Measurements from ENCODE around the gene APOL3.
"Not testable (repeated sequence)": the region's sequence is repeated elsewhere in the genome, so short reads cannot be mapped to it uniquely, and the experiment has no call there.

Gene APOL3

GRCh38 chr22:36175892-36176291, 15.3 kb upstream of the APOL3 start:
- Histone ChIP-seq H3K9me3 (ENCODE audit: control insufficient read depth in 1 of 2, low read length in 2 of 2) (no peaks in the 10 kb centered on the region), H3K4me3 (ENCODE audit: low read depth in 1 of 2, low read length in 2 of 2) (no peak overlapping the region), H3K27me3 (ENCODE audit: low read depth, low read length) (no peaks in the 10 kb centered on the region)

DNA sequence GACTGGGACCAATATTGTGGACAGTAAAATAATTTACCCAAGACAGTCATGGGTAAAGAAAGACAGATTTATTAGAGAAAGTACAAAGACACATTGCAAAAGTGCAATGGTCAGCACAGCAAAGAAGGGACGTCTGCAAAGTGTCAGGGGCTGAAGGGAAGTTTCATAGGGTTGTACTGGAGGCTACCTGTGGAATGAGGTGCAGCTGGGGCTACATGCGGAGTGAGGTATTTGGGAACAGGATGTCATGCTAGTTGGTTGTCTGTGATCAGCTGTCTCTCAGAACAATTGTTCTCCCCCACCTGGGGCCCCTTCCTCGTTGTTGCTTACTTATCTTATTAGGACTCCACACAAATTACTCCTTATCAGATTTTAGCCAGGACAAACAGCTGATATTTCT, 11.4 kb upstream of the APOL3 start:
- no peaks in the 10 kb centered on the region for H3K27me3 ChIP-seq (ENCODE audit: low read depth, low read length)
- H3K4me3 ChIP-seq (ENCODE audit: low read depth in 1 of 2, low read length in 2 of 2), result no peak overlapping the region
- H3K27ac ChIP-seq (ENCODE audit: low read length), result no peak overlapping the region
- H3K9me3 ChIP-seq (ENCODE audit: control insufficient read depth in 1 of 2, low read length in 2 of 2), result no peaks in the 10 kb centered on the region
- no peaks in the 10 kb centered on the region for H3K36me3 ChIP-seq (ENCODE audit: control insufficient read depth in 1 of 2, insufficient read depth in 2 of 2, low read length in 2 of 2)
- no peaks in the 10 kb centered on the region for H3K4me1 ChIP-seq (ENCODE audit: control insufficient read depth in 1 of 2, insufficient read depth in 2 of 2, low read length in 2 of 2)

More at GRCh38 chr22:36175892-36176291, 15.3 kb upstream of the APOL3 start:
- Histone ChIP-seq H3K27ac (ENCODE audit: low read length) (no peak overlapping the region), H3K4me1 (ENCODE audit: control insufficient read depth in 1 of 2, insufficient read depth in 2 of 2, low read length in 2 of 2) (no peaks in the 10 kb centered on the region), H3K36me3 (ENCODE audit: control insufficient read depth in 1 of 2, insufficient read depth in 2 of 2, low read length in 2 of 2) (no peaks in the 10 kb centered on the region)

DNA sequence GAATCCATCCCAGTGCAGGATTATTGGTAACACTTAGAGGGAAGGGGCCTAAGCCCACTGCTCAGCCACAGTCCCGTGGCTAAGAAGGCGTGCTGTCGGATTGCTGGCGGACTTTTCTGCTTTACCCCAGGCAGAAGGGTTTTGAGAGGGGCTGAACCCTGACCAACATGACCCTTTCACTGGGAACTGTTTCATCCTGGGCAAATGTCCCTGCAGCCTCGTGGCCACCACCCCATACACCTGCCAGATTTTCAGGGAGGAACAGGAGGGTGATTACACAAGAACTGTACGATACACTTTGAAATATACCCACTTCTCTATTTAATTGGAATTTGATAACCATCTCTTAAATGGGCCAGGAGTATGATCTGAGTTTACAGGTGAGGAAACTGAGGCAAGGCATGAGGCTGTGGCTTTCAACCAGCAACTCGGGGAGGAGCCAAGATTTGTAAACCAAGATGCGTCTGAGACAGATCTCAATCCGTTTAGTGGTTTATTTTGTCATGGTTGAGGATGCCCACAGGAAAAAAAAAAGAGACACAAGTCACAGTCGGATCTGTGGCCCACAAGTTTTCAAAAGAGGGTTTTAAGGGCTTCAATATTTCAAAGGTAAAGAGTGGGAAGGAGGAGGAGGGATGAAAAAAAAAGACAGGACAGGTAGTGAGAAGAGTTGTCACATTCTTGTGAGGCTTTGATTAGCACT, 6.1 kb upstream of the APOL3 start:
- no peaks in the 10 kb centered on the region for H3K9me3 ChIP-seq (ENCODE audit: control insufficient read depth in 1 of 2, low read length in 2 of 2)

DNA sequence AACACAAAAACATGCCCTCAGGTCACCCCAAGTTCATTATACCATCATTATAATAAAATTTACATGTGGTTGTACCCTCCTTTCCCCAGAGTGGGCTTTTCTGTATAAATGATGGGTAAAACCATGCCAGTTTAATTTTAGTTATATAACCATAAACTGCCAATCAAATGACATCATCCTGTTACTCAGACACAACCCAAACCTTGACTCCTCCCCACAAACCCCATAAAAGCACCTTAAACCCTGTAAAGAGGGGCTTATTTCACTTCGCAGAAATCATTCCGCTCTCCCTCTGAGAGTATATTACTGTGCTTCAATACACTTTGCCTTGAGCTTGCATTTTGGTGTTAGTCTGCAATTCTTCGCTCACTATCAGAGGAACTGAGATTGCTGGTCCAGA, 5.5 kb upstream of the APOL3 start:
- Histone ChIP-seq H3K9me3 (ENCODE audit: control insufficient read depth in 1 of 2, low read length in 2 of 2) (no peaks in the 10 kb centered on the region), H3K36me3 (ENCODE audit: control insufficient read depth in 1 of 2, insufficient read depth in 2 of 2, low read length in 2 of 2) (no peaks in the 10 kb centered on the region), H3K4me3 (ENCODE audit: low read depth in 1 of 2, low read length in 2 of 2) (no peak overlapping the region), H3K4me1 (ENCODE audit: control insufficient read depth in 1 of 2, insufficient read depth in 2 of 2, low read length in 2 of 2) (peaks cover 0 to 3% of the 10 kb centered on the region in 2 donors), H3K27ac (ENCODE audit: low read length) (no peak overlapping the region), H3K27me3 (ENCODE audit: low read depth, low read length) (no peaks in the 10 kb centered on the region)

More for the DNA sequence above, 6.1 kb upstream of the APOL3 start:
- no peak overlapping the region for H3K4me3 ChIP-seq (ENCODE audit: low read depth in 1 of 2, low read length in 2 of 2)
- H3K27ac ChIP-seq (ENCODE audit: low read length), result no peak overlapping the region
- H3K4me1 ChIP-seq (ENCODE audit: control insufficient read depth in 1 of 2, insufficient read depth in 2 of 2, low read length in 2 of 2), result no peaks in the 10 kb centered on the region
- no peaks in the 10 kb centered on the region for H3K36me3 ChIP-seq (ENCODE audit: control insufficient read depth in 1 of 2, insufficient read depth in 2 of 2, low read length in 2 of 2)
- H3K27me3 ChIP-seq (ENCODE audit: low read depth, low read length), result no peaks in the 10 kb centered on the region

DNA sequence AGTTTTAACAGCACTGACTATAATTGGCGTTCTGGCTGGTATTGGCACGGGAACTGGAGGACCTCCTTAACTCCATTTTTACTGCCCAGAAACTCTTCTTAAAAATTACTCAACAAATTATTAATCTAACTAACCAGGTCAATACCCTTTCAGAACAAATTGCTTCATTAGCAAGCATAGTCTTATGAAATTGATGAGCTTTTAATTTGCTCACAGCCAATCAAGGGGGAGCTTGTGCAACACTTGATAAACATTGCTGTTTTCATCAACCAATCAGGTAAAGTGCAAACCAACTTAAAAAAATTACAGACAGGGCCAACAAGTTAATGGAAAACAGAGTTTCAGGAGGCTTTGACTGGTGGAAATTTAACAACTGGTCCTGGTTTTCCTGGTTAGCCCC, 4.6 kb upstream of the APOL3 start:
- Histone ChIP-seq H3K36me3 (ENCODE audit: control insufficient read depth in 1 of 2, insufficient read depth in 2 of 2, low read length in 2 of 2) (no peaks in the 10 kb centered on the region), H3K27ac (ENCODE audit: low read length) (no peak overlapping the region), H3K4me1 (ENCODE audit: control insufficient read depth in 1 of 2, insufficient read depth in 2 of 2, low read length in 2 of 2) (peaks cover 0 to 6% of the 10 kb centered on the region in 2 donors), H3K4me3 (ENCODE audit: low read depth in 1 of 2, low read length in 2 of 2) (no peak overlapping the region), H3K9me3 (ENCODE audit: control insufficient read depth in 1 of 2, low read length in 2 of 2) (no peaks in the 10 kb centered on the region), H3K27me3 (ENCODE audit: low read depth, low read length) (no peaks in the 10 kb centered on the region)

GRCh38 chr22:36164621-36165020, 4.1 kb upstream of the APOL3 start:
- Histone ChIP-seq H3K4me3 (ENCODE audit: low read depth in 1 of 2, low read length in 2 of 2) (no peak overlapping the region), H3K9me3 (ENCODE audit: control insufficient read depth in 1 of 2, low read length in 2 of 2) (no peaks in the 10 kb centered on the region), H3K27ac (ENCODE audit: low read length) (no peak overlapping the region), H3K36me3 (ENCODE audit: control insufficient read depth in 1 of 2, insufficient read depth in 2 of 2, low read length in 2 of 2) (no peaks in the 10 kb centered on the region), H3K4me1 (ENCODE audit: control insufficient read depth in 1 of 2, insufficient read depth in 2 of 2, low read length in 2 of 2) (peaks cover under 1 to 7% of the 10 kb centered on the region in 2 donors), H3K27me3 (ENCODE audit: low read depth, low read length) (no peaks in the 10 kb centered on the region)

DNA sequence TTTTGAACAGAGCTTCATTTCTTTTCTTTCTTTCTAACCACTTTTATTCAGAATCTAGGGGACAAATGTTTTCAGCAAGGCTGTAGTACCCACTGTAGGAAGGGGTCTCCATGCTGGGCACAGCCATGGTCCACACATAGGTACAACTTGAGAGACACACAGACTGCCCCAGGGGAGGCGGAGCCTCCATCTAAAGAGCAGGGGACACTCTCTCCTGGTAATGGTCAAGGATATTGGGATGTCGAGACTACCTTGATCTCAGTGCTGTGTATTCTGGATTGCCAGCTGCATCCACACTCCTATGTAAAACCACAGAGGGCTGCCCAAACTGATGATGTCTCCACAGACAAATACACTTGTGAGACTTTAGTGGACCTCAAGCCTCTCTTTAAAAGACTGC, 2.9 kb upstream of the APOL3 start:
- no peaks in the 10 kb centered on the region for H3K27me3 ChIP-seq (ENCODE audit: low read depth, low read length)
- H3K4me1 ChIP-seq (ENCODE audit: control insufficient read depth in 1 of 2, insufficient read depth in 2 of 2, low read length in 2 of 2), result peaks cover 10 to 16% of the 10 kb centered on the region in 2 donors
- H3K27ac ChIP-seq (ENCODE audit: low read length), result no peak overlapping the region
- no peaks in the 10 kb centered on the region for H3K36me3 ChIP-seq (ENCODE audit: control insufficient read depth in 1 of 2, insufficient read depth in 2 of 2, low read length in 2 of 2)
- H3K4me3 ChIP-seq (ENCODE audit: low read depth in 1 of 2, low read length in 2 of 2), result no peak overlapping the region
- no peaks in the 10 kb centered on the region for H3K9me3 ChIP-seq (ENCODE audit: control insufficient read depth in 1 of 2, low read length in 2 of 2)

GRCh38 chr22:36162127-36163034, 1.8 kb upstream of the APOL3 start:
- Histone ChIP-seq H3K4me1 (ENCODE audit: control insufficient read depth in 1 of 2, insufficient read depth in 2 of 2, low read length in 2 of 2) (peaks cover 10 to 16% of the 10 kb centered on the region in 2 donors), H3K4me3 (ENCODE audit: low read depth in 1 of 2, low read length in 2 of 2) (no peak overlapping the region), H3K27ac (ENCODE audit: low read length) (peak overlapping the region; percentile 18), H3K36me3 (ENCODE audit: control insufficient read depth in 1 of 2, insufficient read depth in 2 of 2, low read length in 2 of 2) (no peaks in the 10 kb centered on the region), H3K27me3 (ENCODE audit: low read depth, low read length) (no peaks in the 10 kb centered on the region), H3K9me3 (ENCODE audit: control insufficient read depth in 1 of 2, low read length in 2 of 2) (no peaks in the 10 kb centered on the region)

GRCh38 chr22:36161793-36162126, 1.2 kb upstream of the APOL3 start:
- not testable (repeated sequence) for H3K9me3 ChIP-seq (ENCODE audit: control insufficient read depth in 1 of 2, low read length in 2 of 2); H3K4me3 ChIP-seq (ENCODE audit: low read depth in 1 of 2, low read length in 2 of 2); H3K27me3 ChIP-seq (ENCODE audit: low read depth, low read length); H3K36me3 ChIP-seq (ENCODE audit: control insufficient read depth in 1 of 2, insufficient read depth in 2 of 2, low read length in 2 of 2); H3K27ac ChIP-seq (ENCODE audit: low read length)
- H3K4me1 ChIP-seq (ENCODE audit: control insufficient read depth in 1 of 2, insufficient read depth in 2 of 2, low read length in 2 of 2), result peaks cover 10 to 16% of the 10 kb centered on the region in 2 donors

DNA sequence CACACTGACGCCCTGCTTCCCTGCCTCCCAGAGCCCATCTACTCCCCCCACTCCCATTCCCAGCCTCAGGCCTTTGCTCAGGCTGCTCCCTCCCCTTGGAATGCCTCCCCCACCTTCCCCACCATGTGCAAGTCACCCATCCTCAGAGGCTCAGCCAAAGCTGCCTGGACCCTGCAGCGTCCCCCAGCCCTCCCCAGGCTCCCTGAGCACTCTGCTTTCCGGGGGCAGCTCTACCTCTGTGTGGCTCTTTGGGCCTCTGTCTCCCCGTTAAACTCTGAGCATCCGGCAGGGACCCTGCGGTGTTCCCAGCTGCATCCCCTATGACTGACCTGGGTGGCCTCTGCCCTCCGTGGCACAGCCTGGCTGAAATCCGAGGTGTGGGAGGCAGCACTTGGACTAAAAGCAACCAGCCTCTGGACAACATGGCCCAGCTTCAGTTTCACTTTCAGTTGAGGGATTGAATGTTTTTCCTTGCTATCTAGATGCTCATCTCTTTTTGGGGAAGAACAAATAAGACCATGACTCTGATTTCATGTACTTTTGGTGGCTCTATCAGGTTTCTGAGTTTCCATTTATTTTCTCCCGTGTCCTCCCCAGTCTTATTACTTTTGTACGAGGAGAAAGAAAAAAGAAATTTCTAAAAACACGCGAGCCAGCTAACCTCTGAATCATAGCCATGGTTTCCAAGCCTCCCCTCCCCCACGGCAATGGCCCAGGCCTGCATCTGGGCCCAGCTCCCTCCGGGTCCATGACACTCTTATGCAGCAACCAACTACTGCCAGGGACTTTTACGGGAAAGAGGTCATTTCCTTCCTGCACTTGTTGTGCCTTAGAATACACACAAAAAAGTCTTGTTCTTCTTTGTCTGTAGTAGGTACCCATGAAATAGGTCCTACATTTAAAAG, 3.8 kb downstream of the APOL3 start:
- Histone ChIP-seq H3K9me3 (ENCODE audit: control insufficient read depth in 1 of 2, low read length in 2 of 2) (no peaks in the 10 kb centered on the region), H3K27ac (ENCODE audit: low read length) (peak overlapping the region; percentile 96), H3K27me3 (ENCODE audit: low read depth, low read length) (no peaks in the 10 kb centered on the region), H3K4me3 (ENCODE audit: low read depth in 1 of 2, low read length in 2 of 2) (peak overlapping the region; percentile 68 to 75), H3K36me3 (ENCODE audit: control insufficient read depth in 1 of 2, insufficient read depth in 2 of 2, low read length in 2 of 2) (peaks cover 0 to 4% of the 10 kb centered on the region in 2 donors), H3K4me1 (ENCODE audit: control insufficient read depth in 1 of 2, insufficient read depth in 2 of 2, low read length in 2 of 2) (peaks cover 37 to 44% of the 10 kb centered on the region in 2 donors)

DNA sequence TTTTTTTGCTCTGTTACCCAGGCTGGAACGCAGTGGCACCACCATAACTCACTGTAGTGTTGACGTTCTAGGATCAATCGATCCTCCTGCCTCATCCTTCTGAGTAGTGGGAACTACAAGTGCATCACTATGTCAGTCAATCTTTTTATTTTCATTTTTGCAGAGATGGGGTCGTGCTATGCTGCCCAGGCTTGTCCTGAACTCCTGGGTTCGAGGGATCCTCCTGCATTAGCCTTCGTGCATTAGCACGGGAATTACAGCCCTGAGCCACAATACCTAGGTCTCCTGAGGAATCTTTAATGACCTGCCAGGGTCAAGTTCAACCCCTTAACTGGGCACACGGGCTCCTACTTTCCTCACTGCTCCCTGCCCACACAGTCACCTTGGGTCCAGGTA, 4.4 kb downstream of the APOL3 start:
- H3K27me3 ChIP-seq (ENCODE audit: low read depth, low read length), result no peaks in the 10 kb centered on the region
- peaks cover 35 to 44% of the 10 kb centered on the region in 2 donors for H3K4me1 ChIP-seq (ENCODE audit: control insufficient read depth in 1 of 2, insufficient read depth in 2 of 2, low read length in 2 of 2)
- peak overlapping the region; percentile 96 for H3K27ac ChIP-seq (ENCODE audit: low read length)
- no peaks in the 10 kb centered on the region for H3K9me3 ChIP-seq (ENCODE audit: control insufficient read depth in 1 of 2, low read length in 2 of 2)
- peak overlapping the region; percentile 68 to 75 for H3K4me3 ChIP-seq (ENCODE audit: low read depth in 1 of 2, low read length in 2 of 2)
- H3K36me3 ChIP-seq (ENCODE audit: control insufficient read depth in 1 of 2, insufficient read depth in 2 of 2, low read length in 2 of 2), result peaks cover 0 to 4% of the 10 kb centered on the region in 2 donors

Data from muscle layer of duodenum (tissue), 2 donors.